Fibroblast of mammary gland (primary cell): ENCODE results near the gene PLEKHA1.

Experiments
- DNase-seq: peaks from one replicate; pipeline ENCODE4 v3.0.0-alpha.2; 2010; ENCODE audit warnings: low read depth
- H3K4me3 ChIP-seq: 2 replicates; pipeline ENCODE4 v1.5.1; 2011; ENCODE audit warnings: low read depth, mild to moderate bottlenecking, low read length, moderate library complexity; ENCODE audit not compliant: control insufficient read depth
- CTCF ChIP-seq: conservative IDR thresholded peaks from 2 replicates; pipeline ENCODE4 v1.5.1; 2011; ENCODE audit warnings: low read depth, low read length, inconsistent platforms; ENCODE audit not compliant: control insufficient read depth, insufficient read depth

PLEKHA1 gene

GRCh38 chr10:122468307-122468925 lies 93.9 kb downstream of the PLEKHA1 start:
- DNase-seq = peak; percentile 49
- TF ChIP-seq CTCF = no peak
- H3K4me3 ChIP-seq = no peak overlapping the region

GRCh38 chr10:122468926-122469781 lies 94.6 kb downstream of the PLEKHA1 start:
- TF ChIP-seq CTCF = no peak
- DNase-seq = peak; percentile 100
- H3K4me3 ChIP-seq = no peak overlapping the region

GRCh38 chr10:122469848-122470247 lies 95.3 kb downstream of the PLEKHA1 start:
- no peak for TF ChIP-seq CTCF
- DNase-seq = no peak
- no peak overlapping the region for H3K4me3 ChIP-seq

GRCh38 chr10:122471531-122472177 lies 97.1 kb downstream of the PLEKHA1 start:
- no peak overlapping the region for H3K4me3 ChIP-seq
- peak; percentile 70 for DNase-seq
- no peak for TF ChIP-seq CTCF

GRCh38 chr10:122473116-122473515 lies 98.6 kb downstream of the PLEKHA1 start:
- H3K4me3 ChIP-seq = no peak overlapping the region
- TF ChIP-seq CTCF = no peak

GRCh38 chr10:122474131-122474818 lies 99.8 kb downstream of the PLEKHA1 start:
- no peak for TF ChIP-seq CTCF
- H3K4me3 ChIP-seq = no peak overlapping the region

More at GRCh38 chr10:122473116-122473515, 98.6 kb downstream of the PLEKHA1 start:
- no peak for DNase-seq

More at GRCh38 chr10:122474131-122474818, 99.8 kb downstream of the PLEKHA1 start:
- no peak for DNase-seq
